GM18499 (cell line): ENCODE data around the gene FAM83F.

Source experiments
- ATAC-seq: cut with Tn5 transposase; IDR thresholded peaks from one replicate; pipeline ENCODE4 v1.9.1; 2021; ENCODE audit warnings: moderate number of reproducible peaks; ENCODE audit not compliant: insufficient read depth, unreplicated experiment

Gene FAM83F

GRCh38 chr22:40054486-40054885 is 59.7 kb downstream of the FAM83F start:
- ATAC-seq, result no peak

GRCh38 chr22:40055143-40055883 is 60.6 kb downstream of the FAM83F start:
- peak; percentile 69 for ATAC-seq

GRCh38 chr22:40056154-40056553 is 61.4 kb downstream of the FAM83F start:
- no peak for ATAC-seq

- no peak for ATAC-seq
Observed at GRCh38 chr22:40056559-40056958, 61.8 kb downstream of the FAM83F start.

- ATAC-seq, result no peak
Observed at GRCh38 chr22:40057652-40058051, 62.9 kb downstream of the FAM83F start.

GRCh38 chr22:40058265-40058664 is 63.5 kb downstream of the FAM83F start:
- no peak for ATAC-seq

- no peak for ATAC-seq
Observed at GRCh38 chr22:40065981-40066380, 71.2 kb downstream of the FAM83F start.

- no peak for ATAC-seq
Observed at GRCh38 chr22:40067639-40068038, 72.9 kb downstream of the FAM83F start.

- ATAC-seq, result no peak
Observed at GRCh38 chr22:40070701-40071100, 75.9 kb downstream of the FAM83F start.

- no peak for ATAC-seq
Observed at GRCh38 chr22:40071720-40072119, 77.0 kb downstream of the FAM83F start.

GRCh38 chr22:40076702-40077645 is 82.2 kb downstream of the FAM83F start:
- ATAC-seq, result no peak

- ATAC-seq, result no peak
Observed at GRCh38 chr22:40077646-40078016, 82.9 kb downstream of the FAM83F start.

GRCh38 chr22:40081662-40082061 is 86.9 kb downstream of the FAM83F start:
- no peak for ATAC-seq

GRCh38 chr22:40082184-40082583 is 87.4 kb downstream of the FAM83F start:
- ATAC-seq, result no peak

GRCh38 chr22:40083794-40084193 is 89.0 kb downstream of the FAM83F start:
- no peak for ATAC-seq

- ATAC-seq, result no peak
Observed at GRCh38 chr22:40084246-40084645, 89.5 kb downstream of the FAM83F start.

GRCh38 chr22:40088818-40089217 is 94.1 kb downstream of the FAM83F start:
- ATAC-seq, result no peak
